ENCODE results near the gene FAM9C. TPM values are rescaled to one million over a fixed set of nuclear protein-coding genes. Genes with fewer than 3 reads are reported as not detected.

FAM9C gene
- polyA plus RNA-seq, 1 experiment: 0.04 TPM

DNA sequence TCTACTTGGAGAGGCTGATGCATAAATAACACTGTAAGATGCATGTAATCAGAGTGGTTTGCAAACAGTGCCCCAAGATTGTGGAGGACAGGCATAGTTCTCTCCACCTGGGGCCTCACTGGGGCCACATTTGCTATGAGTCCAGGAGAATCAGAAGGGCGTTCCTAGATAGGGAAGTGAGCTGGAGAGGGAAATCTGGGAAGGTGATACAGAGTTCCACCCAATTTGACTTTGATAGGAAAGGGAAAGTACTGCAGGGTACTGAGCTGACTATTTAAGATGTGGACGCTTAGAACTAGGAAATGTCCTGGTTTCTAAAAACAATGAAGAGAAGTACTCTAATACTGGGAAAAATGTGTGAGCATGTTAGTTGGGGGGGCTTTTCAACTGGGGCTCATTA lies 33.9 kb downstream of the FAM9C start:
- H3K9me3 ChIP-seq (ENCODE audit: control insufficient read depth, insufficient read depth, low read length): no peaks in the 10 kb centered on the region
- no peak for DNase-seq (ENCODE audit: low read depth, low spot score)
- ChIA-PET CTCF (no interaction called here), POLR2A (no interaction called here)
- H3K27me3 ChIP-seq (ENCODE audit: control insufficient read depth, insufficient read depth, low read length): no peaks in the 10 kb centered on the region
- no peak for TF ChIP-seq CTCF (IDR thresholded peaks at IDR 0.05; ENCODE audit: low read depth, low read length)
- no peak overlapping the region for H3K27ac ChIP-seq (ENCODE audit: low read depth, low read length)
- no peak overlapping the region for H3K4me3 ChIP-seq (ENCODE audit: low read depth, low read length)

DNA sequence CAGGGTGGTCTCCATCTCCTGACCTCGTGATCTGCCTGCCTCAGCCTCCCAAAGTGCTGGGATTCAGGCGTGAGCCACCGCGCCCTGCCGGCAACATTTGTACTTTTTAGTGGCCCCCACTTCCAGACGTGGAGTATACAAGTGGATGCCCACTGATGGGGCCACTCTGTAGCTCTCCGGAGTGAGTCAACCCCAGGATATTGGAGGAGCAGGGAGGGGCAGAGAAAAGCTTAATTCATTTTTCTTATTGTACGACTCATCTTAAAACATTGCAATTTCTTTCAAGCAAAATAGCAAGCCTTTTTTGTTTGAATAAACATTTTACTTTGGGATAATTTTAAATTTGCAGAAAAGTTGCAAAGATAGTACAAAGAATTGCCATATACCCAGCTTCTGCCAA lies 34.6 kb downstream of the FAM9C start:
- TF ChIP-seq CTCF (IDR thresholded peaks at IDR 0.05; ENCODE audit: low read depth, low read length): no peak
- DNase-seq (ENCODE audit: low read depth, low spot score): no peak
- POLR2A ChIA-PET: no interaction called here
- Histone ChIP-seq H3K27ac (ENCODE audit: low read depth, low read length) (no peak overlapping the region), H3K4me3 (ENCODE audit: low read depth, low read length) (no peak overlapping the region), H3K27me3 (ENCODE audit: control insufficient read depth, insufficient read depth, low read length) (no peaks in the 10 kb centered on the region), H3K9me3 (ENCODE audit: control insufficient read depth, insufficient read depth, low read length) (no peaks in the 10 kb centered on the region)
- CTCF ChIA-PET: no interaction called here

DNA sequence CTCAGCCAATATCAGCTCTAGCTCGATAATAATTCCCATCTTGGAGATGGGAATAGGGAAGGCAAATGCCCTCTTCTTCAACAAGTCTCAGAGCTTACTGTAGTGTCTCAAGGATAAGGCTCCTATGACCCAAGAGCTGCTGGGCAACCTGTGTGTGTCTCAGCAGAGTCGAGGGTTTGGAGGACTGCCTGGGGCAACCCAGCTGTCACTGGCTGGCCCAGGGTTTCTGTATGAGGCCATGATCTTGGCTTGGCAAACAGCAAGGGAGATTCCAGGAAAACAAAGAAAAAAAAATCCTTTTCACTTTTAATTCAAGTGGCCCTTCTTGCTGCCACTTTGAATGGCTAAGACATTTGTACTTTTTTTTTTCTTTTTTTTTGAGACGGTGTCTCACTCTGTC lies 35.1 kb downstream of the FAM9C start:
- H3K27me3 ChIP-seq (ENCODE audit: control insufficient read depth, insufficient read depth, low read length): no peaks in the 10 kb centered on the region
- H3K4me3 ChIP-seq (ENCODE audit: low read depth, low read length): no peak overlapping the region
- no peak for DNase-seq (ENCODE audit: low read depth, low spot score)
- no peak for TF ChIP-seq CTCF (IDR thresholded peaks at IDR 0.05; ENCODE audit: low read depth, low read length)
- no peaks in the 10 kb centered on the region for H3K9me3 ChIP-seq (ENCODE audit: control insufficient read depth, insufficient read depth, low read length)
- no peak overlapping the region for H3K27ac ChIP-seq (ENCODE audit: low read depth, low read length)
- CTCF ChIA-PET: no interaction called here
- POLR2A ChIA-PET: no interaction called here

- DNase-seq (ENCODE audit: low read depth, low spot score): no peak
- H3K27ac ChIP-seq (ENCODE audit: low read depth, low read length): no peak overlapping the region
- H3K4me3 ChIP-seq (ENCODE audit: low read depth, low read length): no peak overlapping the region
- TF ChIP-seq CTCF (IDR thresholded peaks at IDR 0.05; ENCODE audit: low read depth, low read length): no peak
- POLR2A ChIA-PET: no interaction called here
- H3K9me3 ChIP-seq (ENCODE audit: control insufficient read depth, insufficient read depth, low read length): no peaks in the 10 kb centered on the region
- H3K27me3 ChIP-seq (ENCODE audit: control insufficient read depth, insufficient read depth, low read length): no peaks in the 10 kb centered on the region
- CTCF ChIA-PET: interaction anchor here (0.6 kb wide), 1 partner anchor 115 kb away, joined by 3 read pairs; no protein-coding TSS in a partner anchor
Measured at GRCh38 chrX:13008851-13009250, 35.6 kb downstream of the FAM9C start.

GRCh38 chrX:13008189-13008533 lies 36.3 kb downstream of the FAM9C start:
- no peak overlapping the region for H3K27ac ChIP-seq (ENCODE audit: low read depth, low read length)
- no peak for DNase-seq (ENCODE audit: low read depth, low spot score)
- no peak for TF ChIP-seq CTCF (IDR thresholded peaks at IDR 0.05; ENCODE audit: low read depth, low read length)
- ChIA-PET POLR2A (no interaction called here), CTCF (interaction anchor here (0.6 kb wide), 1 partner anchor 115 kb away, joined by 3 read pairs; no protein-coding TSS in a partner anchor)
- H3K4me3 ChIP-seq (ENCODE audit: low read depth, low read length): no peak overlapping the region
- no peaks in the 10 kb centered on the region for H3K9me3 ChIP-seq (ENCODE audit: control insufficient read depth, insufficient read depth, low read length)
- no peaks in the 10 kb centered on the region for H3K27me3 ChIP-seq (ENCODE audit: control insufficient read depth, insufficient read depth, low read length)
